ENCODE results near the gene UQCR11. TPM values are rescaled to one million over a fixed set of nuclear protein-coding genes. Genes with fewer than 3 reads are reported as not detected.

UQCR11 gene
- total and polyA plus RNA-seq, 2 of the 4 experiments (the other 2 are of a cell fraction) = 29.2 to 177 TPM

DNA sequence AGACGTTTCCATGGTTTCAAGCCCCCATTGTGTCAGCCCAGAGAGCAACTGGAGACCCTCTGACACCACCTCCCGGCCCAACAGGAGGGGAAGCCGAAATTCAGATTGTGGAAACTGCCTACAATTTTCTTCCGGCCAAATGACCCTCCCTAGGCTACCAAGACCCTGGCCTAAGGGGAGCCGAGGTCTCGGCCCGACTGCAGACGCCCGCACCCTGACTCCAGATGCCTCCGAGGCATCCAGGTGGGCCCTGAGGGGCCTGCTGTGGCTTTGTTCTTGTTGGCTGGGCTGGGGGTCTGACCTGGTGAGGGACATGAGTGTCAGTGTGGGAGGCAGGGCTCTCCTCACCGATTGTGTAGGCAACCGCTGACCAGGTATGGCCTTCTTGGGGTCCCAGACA is 46.7 kb downstream of the UQCR11 start:
- Histone ChIP-seq H3K14ac (replicated peaks; ENCODE audit: low read depth, low read length) (no peak overlapping the region), H3K79me1 (ENCODE audit: low read depth in 1 of 2, low read length in 2 of 2) (peaks cover 9 to 55% of the 10 kb centered on the region in 2 experiments; a peak in 3 of 4 replicates), H2BK15ac (ENCODE audit: low read depth, low read length) (no peak overlapping the region), H3K27ac (ENCODE audit: insufficient read depth, low read length) (no peak overlapping the region), H4K5ac (ENCODE audit: low read depth, low read length) (no peak overlapping the region), H2BK5ac (ENCODE audit: low read depth, low read length, poor library complexity, severe bottlenecking) (no peak overlapping the region), H3K36me3 (ENCODE audit: control insufficient read depth, insufficient read depth, low read length) (peaks cover 29% of the 10 kb centered on the region), H4K8ac (ENCODE audit: low read depth in 2 of 2, low read length in 2 of 2) (no peak overlapping the region), H2AK9ac (replicated peaks; ENCODE audit: low read depth, low read length, poor library complexity) (no peak overlapping the region), H3K23ac (ENCODE audit: low read depth, low read length) (no peak overlapping the region), H3K4me1 (ENCODE audit: control insufficient read depth, insufficient read depth, low read length) (peaks cover 2% of the 10 kb centered on the region; the same call in 1 of the 2 replicates), H2BK120ac (ENCODE audit: low read depth, low read length) (no peak overlapping the region), H3K4me3 (ENCODE audit: insufficient read depth, low read depth, low read length) (no peak overlapping the region), H2BK20ac (ENCODE audit: low read depth, low read length) (no peak overlapping the region), H4K91ac (ENCODE audit: insufficient read depth, low read depth, low read length) (no peak overlapping the region), H3K56ac (ENCODE audit: extremely low read depth, insufficient read depth, low read length) (no peak overlapping the region), H2AK5ac (ENCODE audit: low read depth, low read length) (no peak overlapping the region), H4K20me1 (ENCODE audit: insufficient read depth, low read length) (peaks cover 65% of the 10 kb centered on the region), H3K9me3 (ENCODE audit: control insufficient read depth, insufficient read depth, low read length) (no peaks in the 10 kb centered on the region), H3K4me2 (ENCODE audit: low read depth, low read length) (no peak overlapping the region), H3K9me1 (ENCODE audit: insufficient read depth, low read length) (peaks cover 11% of the 10 kb centered on the region; the same call in 1 of the 2 replicates), H2AFZ (replicated peaks; ENCODE audit: low read length, poor library complexity) (no peak overlapping the region), H3K18ac (ENCODE audit: low read depth, low read length) (no peak overlapping the region), H3K27me3 (ENCODE audit: control insufficient read depth, insufficient read depth, low read length) (no peaks in the 10 kb centered on the region), H3K4ac (ENCODE audit: low read depth, low read length) (no peak overlapping the region), H3K9ac (ENCODE audit: low read depth, low read length) (no peak overlapping the region)
- ChIA-PET CTCF (no interaction called here), POLR2A (ENCODE audit: unreplicated experiment) (no interaction called here)
- in situ Hi-C loops (cut with MboI; ENCODE audit: low sequenced_read_pairs) = no loop called here
- DNase-seq = no peak
- no peak for TF ChIP-seq SMC3 (IDR thresholded peaks at IDR 0.05; ENCODE audit: low read depth, low read length)
- TF ChIP-seq, protein P1, sequence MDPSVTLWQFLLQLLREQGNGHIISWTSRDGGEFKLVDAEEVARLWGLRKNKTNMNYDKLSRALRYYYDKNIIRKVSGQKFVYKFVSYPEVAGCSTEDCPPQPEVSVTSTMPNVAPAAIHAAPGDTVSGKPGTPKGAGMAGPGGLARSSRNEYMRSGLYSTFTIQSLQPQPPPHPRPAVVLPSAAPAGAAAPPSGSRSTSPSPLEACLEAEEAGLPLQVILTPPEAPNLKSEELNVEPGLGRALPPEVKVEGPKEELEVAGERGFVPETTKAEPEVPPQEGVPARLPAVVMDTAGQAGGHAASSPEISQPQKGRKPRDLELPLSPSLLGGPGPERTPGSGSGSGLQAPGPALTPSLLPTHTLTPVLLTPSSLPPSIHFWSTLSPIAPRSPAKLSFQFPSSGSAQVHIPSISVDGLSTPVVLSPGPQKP (IDR thresholded peaks at IDR 0.05; ENCODE audit: borderline replicate concordance, low read depth, low read length) = no peak
- no TSS peak for BruUV-seq (replicated peaks)
- WGBS, 2 experiments (ENCODE audit: extremely low coverage in 2 of 2, insufficient read length in 1 of 2) = no CpG with 5 or more reads among the region's 12 CpGs
- dilution Hi-C loops (cut with HindIII; ENCODE audit: low sequenced_read_pairs, unreplicated experiment) = no loop called here
- intact Hi-C loops (cut with micrococcal nuclease) = no loop called here
- ATAC-seq (ENCODE audit: low read depth) = no peak

All from IMR-90 (cell line).